Left renal pelvis (tissue), 4 donors: ENCODE measurements around the gene ZFYVE28. TPM values are rescaled to one million over a fixed set of nuclear protein-coding genes. Genes with fewer than 3 reads are reported as not detected.

ENCODE experiments used
- DNase-seq, 4 donors: peaks; one replicate each; pipeline ENCODE4 v3.0.0-alpha.2; 2013; ENCODE audit warnings: low read depth in 4 of 4, low spot score in 3 of 4
- polyA plus RNA-seq, 4 donors: library from polyadenylated mRNA; unstranded; fragments of 120-200 nt; gene quantifications; one replicate each; pipeline ENCODE4 v1.2.1, GENCODE V29; 2013; ENCODE audit not compliant: insufficient read length in 4 of 4

The ZFYVE28 gene
- polyA plus RNA-seq, 4 donors = 1.7 to 2.9 (median 2.2) TPM

DNA sequence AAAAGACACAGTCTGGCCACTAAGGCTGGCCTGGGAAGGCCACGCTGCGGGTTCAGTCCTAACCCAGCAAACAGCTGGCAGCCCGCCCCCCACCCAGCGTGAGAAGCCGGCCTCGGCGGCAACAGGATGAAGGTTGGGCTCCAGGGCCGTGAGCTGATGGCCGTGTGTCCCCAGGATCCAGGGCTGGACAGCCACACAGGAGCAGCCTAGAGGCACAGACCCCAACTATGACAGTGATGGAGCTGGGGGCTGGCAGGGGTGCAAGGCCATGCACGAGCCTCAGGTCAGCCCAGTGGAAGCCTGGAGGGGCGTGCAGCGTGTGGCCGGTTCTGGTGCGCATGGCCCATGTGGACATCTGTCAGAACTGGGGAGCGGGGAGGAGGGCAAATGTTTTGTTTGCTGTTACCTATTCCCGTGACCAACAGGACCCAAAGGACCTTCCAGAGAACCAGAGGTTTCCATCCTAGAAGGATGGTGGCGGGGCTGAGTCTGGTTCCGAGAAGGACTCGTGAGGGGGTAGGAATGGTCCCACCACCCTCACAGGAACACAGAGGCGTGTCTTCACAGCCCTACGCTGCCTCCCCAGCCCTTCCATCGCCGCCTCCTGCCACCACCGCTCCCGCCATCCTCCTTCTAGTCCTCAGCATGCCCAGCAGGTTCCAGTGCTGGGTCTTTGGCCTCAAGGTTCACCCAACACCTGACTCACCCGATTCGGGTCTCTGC is 46.5 kb downstream of the ZFYVE28 start:
- DNase-seq = no peak

DNA sequence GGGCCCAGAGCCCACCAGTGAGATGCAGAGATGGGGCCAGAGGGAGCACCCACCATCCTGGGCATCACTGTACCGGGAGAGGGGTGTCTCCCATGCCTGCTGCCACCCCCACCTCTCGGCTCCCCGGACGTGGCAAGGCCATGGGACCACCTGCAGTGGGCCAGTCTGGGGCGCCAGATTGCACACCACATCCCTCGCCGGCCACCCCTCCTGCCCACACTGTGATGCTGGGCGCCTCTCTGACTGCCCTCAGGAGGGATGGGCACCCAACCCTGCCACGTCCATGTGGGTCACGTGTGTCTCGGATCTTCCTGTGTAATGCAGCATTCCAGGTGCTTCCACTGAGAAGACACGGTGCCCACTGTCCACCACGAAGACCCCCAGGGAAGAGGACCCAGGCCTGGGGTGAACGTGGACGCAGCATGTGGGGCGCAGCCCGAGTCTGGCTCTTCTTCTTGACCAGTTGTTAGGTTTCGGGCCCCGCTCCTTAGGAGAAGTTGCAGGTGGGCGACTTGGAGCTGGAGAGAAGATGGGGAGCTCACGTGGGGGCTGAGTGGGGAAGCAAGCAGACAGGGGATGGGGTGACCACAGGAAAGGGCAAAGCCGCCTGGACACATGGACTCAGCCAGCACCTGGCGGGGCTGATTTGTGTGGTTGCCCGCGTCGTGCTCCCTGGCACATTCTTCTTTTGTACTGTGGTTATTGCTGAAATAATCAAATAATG is 47.7 kb downstream of the ZFYVE28 start:
- DNase-seq = no peak

- no peak for DNase-seq
Observed at GRCh38 chr4:2368746-2369437, 49.6 kb downstream of the ZFYVE28 start.

DNA sequence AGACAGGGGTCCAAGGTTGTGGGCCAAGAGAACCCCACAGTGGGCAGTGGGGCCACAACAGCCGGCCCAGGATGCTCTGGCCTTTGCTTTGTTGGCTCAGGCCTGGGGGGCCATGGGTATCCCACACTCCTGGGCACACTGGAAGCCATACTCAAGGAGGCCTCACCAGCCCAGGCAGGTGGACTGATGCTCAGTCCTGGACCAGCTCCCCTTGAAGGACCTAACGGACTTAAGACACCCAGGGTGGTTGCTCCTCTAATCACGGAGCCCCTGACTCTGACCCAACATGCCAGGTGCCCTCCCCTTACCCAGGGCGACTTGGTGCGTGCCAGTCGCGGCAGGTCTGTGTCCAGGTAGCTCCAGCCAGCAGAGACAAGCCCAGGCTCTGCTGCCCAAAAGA is 50.8 kb downstream of the ZFYVE28 start:
- DNase-seq = no peak

DNA sequence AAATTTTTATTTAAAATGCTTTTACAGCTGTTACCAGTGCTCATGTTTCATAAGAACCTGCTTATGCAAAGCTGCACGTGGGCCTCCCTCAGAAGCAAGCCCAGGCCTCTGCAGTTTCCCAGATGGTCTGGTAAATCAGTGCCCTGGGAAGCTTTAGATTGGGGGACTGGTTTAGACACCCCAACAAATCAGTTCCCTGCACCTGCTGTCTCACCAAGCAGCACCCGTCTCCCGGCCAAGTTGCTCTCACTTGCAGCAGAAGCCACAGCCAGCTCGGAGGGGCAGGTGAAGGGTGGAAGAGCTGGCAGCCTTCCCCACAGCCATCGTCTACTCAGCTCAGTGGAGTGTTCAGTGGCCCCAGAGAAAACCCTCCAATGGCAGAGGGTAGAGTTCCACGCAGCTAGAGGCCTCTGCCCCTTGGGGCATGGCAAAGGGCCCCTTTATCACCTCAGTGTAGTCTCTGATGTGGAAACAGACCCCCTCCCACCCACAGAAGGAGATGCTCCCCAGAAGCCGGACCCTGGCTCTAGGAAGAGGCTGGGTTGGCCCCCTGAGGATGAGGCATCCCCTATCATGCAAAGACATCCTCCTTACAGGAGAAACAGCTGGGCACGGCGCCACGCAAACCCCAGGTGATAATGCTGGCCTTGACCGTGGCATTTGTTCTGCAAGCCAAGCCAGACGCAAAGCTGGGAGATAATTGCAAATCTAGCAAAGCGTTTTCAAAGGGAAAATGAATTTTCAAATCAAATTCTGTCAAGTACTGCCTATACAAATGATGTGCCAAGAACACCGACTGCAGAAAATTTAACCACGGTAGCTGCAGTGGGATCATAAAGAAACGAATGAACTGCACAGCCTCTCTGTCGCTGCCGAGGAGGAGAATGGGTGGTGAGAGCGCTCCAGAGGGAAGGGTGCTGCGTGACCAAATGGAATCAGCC is 51.9 kb downstream of the ZFYVE28 start:
- DNase-seq = no peak

- no peak for DNase-seq
Observed at GRCh38 chr4:2365913-2366210, 52.6 kb downstream of the ZFYVE28 start.

- DNase-seq = no peak
Observed at GRCh38 chr4:2365054-2365912, 53.2 kb downstream of the ZFYVE28 start.

- no peak for DNase-seq
Observed at GRCh38 chr4:2364654-2365053, 53.8 kb downstream of the ZFYVE28 start.

DNA sequence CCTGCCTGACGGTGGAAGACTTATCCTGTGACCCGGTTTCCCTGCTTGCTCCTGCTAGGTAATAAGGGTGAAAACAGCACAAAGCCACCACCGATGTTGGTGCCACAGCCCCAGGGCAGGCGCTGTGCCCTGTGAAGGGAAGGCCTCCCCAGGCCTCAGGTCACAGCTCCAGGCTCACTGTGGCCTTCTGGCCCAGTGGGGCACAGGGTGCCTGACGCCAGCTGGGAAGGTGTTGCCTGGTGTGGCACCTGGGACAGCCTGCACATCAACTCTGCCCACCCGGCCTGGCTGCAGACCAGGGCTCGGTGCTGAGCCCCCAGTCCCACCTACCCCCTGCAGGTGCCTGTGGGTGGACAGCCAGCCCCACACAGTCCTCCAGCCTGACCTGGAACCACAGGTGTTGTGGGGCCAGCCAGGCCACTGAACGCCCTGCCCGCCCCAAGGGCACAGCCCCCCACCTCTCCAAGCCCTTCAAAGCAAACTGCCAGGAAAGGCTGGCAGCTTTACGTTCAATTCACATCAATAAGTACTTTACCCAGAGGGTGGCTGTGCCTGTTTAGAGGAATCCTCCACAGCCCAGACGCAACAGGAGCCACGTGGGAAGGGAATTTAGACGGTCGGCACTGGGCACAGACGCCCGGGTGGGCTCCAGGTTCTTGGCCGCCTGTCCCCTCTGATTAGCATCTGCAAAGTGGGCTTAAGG is 54.3 kb downstream of the ZFYVE28 start:
- no peak for DNase-seq

GRCh38 chr4:2363056-2363721 is 55.3 kb downstream of the ZFYVE28 start:
- DNase-seq = no peak

- DNase-seq = no peak
Observed at GRCh38 chr4:2362266-2363055, 56.0 kb downstream of the ZFYVE28 start.

DNA sequence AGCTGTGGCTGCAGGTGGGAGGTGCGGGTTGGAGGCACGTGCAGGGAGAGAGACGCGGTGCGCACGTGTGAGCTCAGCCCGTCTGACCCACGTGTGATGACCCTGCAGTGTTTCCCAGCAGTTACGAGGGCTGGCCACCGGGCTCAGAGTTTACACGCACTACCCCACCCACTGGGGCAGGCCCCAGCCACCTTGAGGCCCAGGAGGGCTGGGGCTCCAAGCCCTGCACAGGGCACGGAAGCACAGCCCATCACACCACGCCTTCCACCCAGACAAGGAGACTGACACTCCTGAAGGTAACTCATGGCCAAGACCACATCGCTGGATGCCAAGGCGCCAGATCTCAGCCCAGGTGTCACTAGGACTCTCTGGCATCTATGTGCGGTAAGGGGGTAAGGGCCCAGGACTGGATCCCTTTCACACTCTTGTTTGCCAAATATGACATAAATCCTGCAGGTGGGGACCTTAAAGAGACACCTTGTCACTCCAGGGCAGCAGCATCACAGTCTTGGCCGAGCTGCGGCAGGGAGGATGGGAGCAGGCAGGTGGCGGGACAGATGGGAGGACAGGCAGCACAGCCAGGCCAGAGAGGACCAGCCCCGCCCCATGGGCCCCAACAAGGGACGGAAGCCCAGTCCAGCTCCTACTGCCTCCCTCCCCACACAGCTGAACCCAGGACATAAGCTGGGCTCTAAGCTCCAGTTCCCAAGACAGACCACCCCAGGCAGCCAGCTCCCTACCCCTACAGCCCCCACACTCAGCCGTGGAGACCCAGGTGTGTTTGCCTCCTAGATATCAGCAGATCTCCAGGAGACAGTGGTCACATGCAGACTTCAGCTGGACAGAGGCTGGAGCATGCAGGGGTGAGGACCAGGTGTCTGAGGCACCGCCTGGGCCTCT is 56.8 kb downstream of the ZFYVE28 start:
- DNase-seq = no peak

DNA sequence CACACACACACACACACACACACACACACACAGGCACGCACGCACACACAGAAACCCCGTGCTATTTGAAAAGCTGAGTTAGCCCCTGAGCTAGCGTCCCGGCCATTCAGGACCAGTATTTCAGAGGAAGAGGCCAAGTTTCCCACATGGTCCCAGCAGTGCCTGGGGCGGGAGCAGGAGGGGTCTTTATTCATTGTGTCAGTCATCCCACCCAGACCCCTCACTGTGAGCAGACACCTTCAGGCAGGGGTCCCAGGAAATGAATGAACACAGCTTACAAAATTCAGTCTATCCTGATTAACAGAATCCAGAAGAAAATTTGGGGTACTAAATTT is 58.1 kb downstream of the ZFYVE28 start:
- no peak for DNase-seq

DNA sequence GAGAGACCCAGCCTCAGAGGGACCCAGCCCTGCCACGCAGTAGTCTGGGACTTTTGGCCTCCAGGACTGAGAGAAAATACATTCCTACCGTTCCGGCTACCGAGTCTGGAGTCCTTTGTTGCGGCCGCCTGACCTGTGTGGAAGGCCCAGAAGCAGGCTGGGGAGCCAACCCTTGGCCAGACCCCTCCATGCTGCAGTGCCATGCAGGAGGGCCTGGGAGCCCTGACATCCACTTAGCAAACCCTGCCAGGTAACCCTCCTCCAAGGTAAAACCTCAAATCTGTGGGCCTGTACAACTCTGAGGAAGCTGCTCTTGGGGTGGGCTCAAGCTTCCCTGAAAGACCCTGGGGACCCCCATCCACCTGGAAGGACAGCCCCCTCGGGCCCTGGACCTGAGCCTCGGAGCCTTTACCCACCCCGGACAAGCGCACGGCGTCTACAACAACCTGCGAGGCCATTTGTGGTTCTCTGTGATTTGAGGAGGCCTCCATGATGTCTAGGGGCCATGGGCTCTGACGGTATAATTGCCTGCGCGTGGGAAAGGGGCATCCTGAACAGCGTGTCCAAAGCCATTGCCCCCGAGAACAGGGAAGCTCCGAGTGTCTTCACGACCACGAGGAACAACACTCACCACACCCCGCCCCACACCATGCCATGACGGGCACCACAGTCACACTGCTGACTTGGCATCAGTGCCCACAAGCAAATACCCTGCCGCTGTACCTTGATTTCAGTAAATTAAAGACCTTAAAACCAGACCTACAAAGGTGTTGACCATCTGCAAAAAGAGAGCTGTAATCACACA is 58.7 kb downstream of the ZFYVE28 start:
- no peak for DNase-seq

GRCh38 chr4:2357821-2358745 is 60.4 kb downstream of the ZFYVE28 start:
- DNase-seq = no peak
